A673 (cell line): ENCODE data around the gene OR2F1. TPM values are rescaled to one million over a fixed set of nuclear protein-coding genes. Genes with fewer than 3 reads are reported as not detected.
A peak's percentile ranks its signal among the peaks of the same experiment; 100 is the strongest.

Experiments used
- BruUV-seq: library from RNA; stranded (reverse); fragments of 400-500 nt; replicated peaks from 2 replicates; lab custom pipeline; 2021; lab: Mats Ljungman, UMichigan
- CTCF ChIA-PET: fragments of 300-600 bp; sonication (Branson Sonifier 250); formaldehyde crosslinking; loops from one replicate; lab custom pipeline; 2022; ENCODE audit warnings: antibody characterized with exemption; lab: Charles Lee
- POLR2A ChIA-PET: fragments of 300-600 bp; sonication (Branson Sonifier 250); formaldehyde crosslinking; loops from one replicate; lab custom pipeline; 2022; ENCODE audit warnings: antibody characterized with exemption; ENCODE audit not compliant: low non-redundant PET; lab: Charles Lee
- DNase-seq: peaks from one replicate; pipeline ENCODE4 v3.0.0-alpha.2; 2015; ENCODE audit warnings: low spot score
- H3K27ac ChIP-seq: fragments of 200-600 bp; sonication (generic); 2 replicates; pipeline ENCODE4 v1.5.1; 2016; ENCODE audit warnings: mixed run types, low read depth, mild to moderate bottlenecking, mixed read lengths, antibody characterized with exemption, low read length; ENCODE audit not compliant: poor library complexity, severe bottlenecking
- H3K27me3 ChIP-seq: fragments of 200-600 bp; sonication (generic); replicated peaks from 2 replicates; pipeline ENCODE4 v1.6.1; 2017; ENCODE audit warnings: mixed run types, low read depth, mild to moderate bottlenecking, mixed read lengths, antibody characterized with exemption, low read length; ENCODE audit not compliant: insufficient read depth, poor library complexity
- H3K36me3 ChIP-seq: fragments of 200-600 bp; sonication (generic); 2 replicates; pipeline ENCODE4 v1.6.1; 2016; ENCODE audit warnings: mixed run types, mild to moderate bottlenecking, mixed read lengths, antibody characterized with exemption, low read length; ENCODE audit not compliant: insufficient read depth, poor library complexity, severe bottlenecking
- H3K4me1 ChIP-seq: fragments of 200-600 bp; sonication (generic); 2 replicates; pipeline ENCODE4 v1.6.1; 2017; ENCODE audit warnings: mixed run types, mild to moderate bottlenecking, mixed read lengths, antibody characterized with exemption, low read length; ENCODE audit not compliant: insufficient read depth, poor library complexity, severe bottlenecking
- H3K4me3 ChIP-seq: fragments of 200-600 bp; sonication (generic); 2 replicates; pipeline ENCODE4 v1.5.1; 2016; ENCODE audit warnings: low read depth, mixed run types, mild to moderate bottlenecking, mixed read lengths, low read length; ENCODE audit not compliant: poor library complexity, severe bottlenecking
- H3K9me3 ChIP-seq: fragments of 200-600 bp; sonication (generic); 2 replicates; pipeline ENCODE4 v1.6.1; 2016; ENCODE audit warnings: mixed run types, low read depth, mild to moderate bottlenecking, mixed read lengths, antibody characterized with exemption, low read length; ENCODE audit not compliant: poor library complexity, severe bottlenecking
- CTCF ChIP-seq: fragments of 300-800, 200-600 bp; sonication (generic); conservative IDR thresholded peaks from 2 replicates; pipeline ENCODE4 v1.5.1; 2017; ENCODE audit warnings: low read depth, mild to moderate bottlenecking, antibody characterized with exemption, low read length, moderate library complexity, mixed read lengths
- EZH2 ChIP-seq: fragments of 200-600 bp; sonication (generic); IDR thresholded peaks from 2 replicates; pipeline ENCODE4 v1.6.1; 2017; ENCODE audit warnings: borderline replicate concordance, low read depth, mild to moderate bottlenecking, mixed read lengths, antibody characterized with exemption, low read length; ENCODE audit not compliant: poor library complexity, severe bottlenecking
- intact Hi-C: fragments of 100-400 bp; cut with micrococcal nuclease; formaldehyde crosslinking; loops from one replicate; pipeline ENCODE4 v1.10.0; 2022; ENCODE audit not compliant: unreplicated experiment
- total RNA-seq: library from RNA; stranded (reverse); gene quantifications from 2 replicates; pipeline ENCODE4 v1.2.3, GENCODE V29; 2021

OR2F1 gene
- total RNA-seq, 1 experiment from 2014 or later, result not detected

GRCh38 chr7:143978585-143978984 is 23.9 kb downstream of the OR2F1 start:
- ChIA-PET POLR2A (no interaction called here), CTCF (no interaction called here)
- intact Hi-C loops, result no loop called here
- H3K27ac ChIP-seq, result no peak overlapping the region
- no peaks in the 10 kb centered on the region for H3K9me3 ChIP-seq
- no peak overlapping the region for H3K4me3 ChIP-seq
- DNase-seq, result no peak
- TF ChIP-seq EZH2 (no peak), CTCF (no peak)
- no peaks in the 10 kb centered on the region for H3K36me3 ChIP-seq
- H3K4me1 ChIP-seq, result no peaks in the 10 kb centered on the region
- no peaks in the 10 kb centered on the region for H3K27me3 ChIP-seq
- no TSS peak for BruUV-seq

- H3K27me3 ChIP-seq, result no peaks in the 10 kb centered on the region
- no peak overlapping the region for H3K4me3 ChIP-seq
- H3K36me3 ChIP-seq, result no peaks in the 10 kb centered on the region
- BruUV-seq, result no TSS peak
- no peak overlapping the region for H3K27ac ChIP-seq
- H3K4me1 ChIP-seq, result no peaks in the 10 kb centered on the region
- H3K9me3 ChIP-seq, result no peaks in the 10 kb centered on the region
- CTCF ChIA-PET, result interaction anchor here (0.6 kb wide), 1 partner anchor 1501 kb away, joined by 7 read pairs; no protein-coding TSS in a partner anchor
- intact Hi-C loops, result no loop called here
- no peak for TF ChIP-seq CTCF
- TF ChIP-seq EZH2, result no peak
- DNase-seq, result peak; percentile 69
- POLR2A ChIA-PET, result no interaction called here
Measured at GRCh38 chr7:143979359-143979758, 24.7 kb downstream of the OR2F1 start.

- Histone ChIP-seq H3K27me3 (no peaks in the 10 kb centered on the region), H3K36me3 (no peaks in the 10 kb centered on the region), H3K27ac (no peak overlapping the region), H3K9me3 (no peaks in the 10 kb centered on the region), H3K4me1 (no peaks in the 10 kb centered on the region), H3K4me3 (no peak overlapping the region)
- intact Hi-C loops, result no loop called here
- TF ChIP-seq CTCF, result no peak
- TF ChIP-seq EZH2, result no peak
- DNase-seq, result peak; percentile 4
- ChIA-PET CTCF (interaction anchor here (0.6 kb wide), 1 partner anchor 1502 kb away, joined by 7 read pairs; no protein-coding TSS in a partner anchor), POLR2A (no interaction called here)
- BruUV-seq, result no TSS peak
Measured at GRCh38 chr7:143979998-143980397, 25.4 kb downstream of the OR2F1 start.
